HCT116 (cell line): ENCODE results near the gene THSD7B. TPM values are rescaled to one million over a fixed set of nuclear protein-coding genes. Genes with fewer than 3 reads are reported as not detected.

Experiments used
- ATAC-seq: fragments of 200-7000 bp; cut with Tn5 transposase; 2 replicates; pipeline ENCODE4 v1.9.1; 2020; ENCODE audit warnings: mild to moderate bottlenecking, moderate library complexity
- BruUV-seq: library from RNA; stranded (reverse); fragments of 400-500 nt; replicated peaks from 2 replicates; lab custom pipeline; 2021; lab: Mats Ljungman, UMichigan
- CTCF ChIA-PET: fragments of 300-600 bp; sonication (Branson Sonifier 250); formaldehyde crosslinking; loops from one replicate; lab custom pipeline; 2021; ENCODE audit warnings: antibody characterized with exemption; lab: Charles Lee
- POLR2A ChIA-PET: fragments of 300-600, 350-600 bp; sonication (Branson Sonifier 250); formaldehyde crosslinking; loops from one replicate; lab custom pipeline; 2021; ENCODE audit warnings: antibody characterized with exemption; lab: Charles Lee
- RAD21 ChIA-PET, 2 experiments: fragments of 300-600 bp; sonication (Branson Sonifier 250); formaldehyde crosslinking; loops; one replicate each; lab custom pipeline; 2023; ENCODE audit warnings: low total read pairs in 2 of 2; ENCODE audit not compliant: uncharacterized antibody in 2 of 2, unreplicated experiment in 2 of 2, low non-redundant PET in 1 of 2; lab: Charles Lee
- DNase-seq: peaks from one replicate; pipeline ENCODE4 v3.0.0-alpha.2; 2010; ENCODE audit warnings: low read depth, low spot score
- H2AFZ ChIP-seq: fragments of 200-600 bp; shearing (Covaris generic), sonication (generic); 2 replicates; pipeline ENCODE4 v1.6.1; 2017; ENCODE audit warnings: low read depth, mixed run types, mixed read lengths, antibody characterized with exemption, low read length; ENCODE audit not compliant: poor library complexity, severe bottlenecking
- H3K27ac ChIP-seq: 2 replicates; pipeline ENCODE4 v1.5.1; 2012; ENCODE audit warnings: low read depth, low read length
- H3K27me3 ChIP-seq: fragments of 200-600 bp; sonication (generic); 2 replicates; pipeline ENCODE4 v1.6.1; 2016; ENCODE audit warnings: mixed run types, low read length, mixed read lengths; ENCODE audit not compliant: insufficient read depth
- H3K36me3 ChIP-seq, 2 experiments: fragments of 200-500 bp in 1 of 2; fragments of 200-600 bp in 1 of 2; sonication (Bioruptor generic) in 1 of 2; sonication (generic) in 1 of 2; 2 replicates each; pipeline versions ENCODE4 v1.5.1 to v1.6.1; 2014 to 2016; ENCODE audit warnings: low read length in 2 of 2, inconsistent platforms in 1 of 2, mixed read lengths in 1 of 2, mixed run types in 1 of 2; ENCODE audit not compliant: insufficient read depth in 2 of 2, control insufficient read depth in 1 of 2
- H3K4me1 ChIP-seq, 2 experiments: fragments of 200-600 bp in 1 of 2; sonication (generic) in 1 of 2; 2 replicates each; pipeline versions ENCODE4 v1.5.1 to v1.6.1; 2012 to 2017; ENCODE audit warnings: low read length in 2 of 2, inconsistent platforms in 1 of 2, mild to moderate bottlenecking in 1 of 2, mixed read lengths in 1 of 2, mixed run types in 1 of 2, moderate library complexity in 1 of 2; ENCODE audit not compliant: insufficient read depth in 2 of 2, control insufficient read depth in 1 of 2
- H3K4me2 ChIP-seq: fragments of 200-600 bp; sonication (generic); 2 replicates; pipeline ENCODE4 v1.6.1; 2017; ENCODE audit warnings: mixed run types, low read length, mixed read lengths
- H3K4me3 ChIP-seq, 2 experiments: fragments of 200-600 bp in 1 of 2; sonication (generic) in 1 of 2; replicated peaks in 1 of 2; 2 replicates each; pipeline ENCODE4 v1.5.1; 2011 to 2016; ENCODE audit warnings: low read length in 2 of 2, control low read depth in 1 of 2, low read depth in 1 of 2, mild to moderate bottlenecking in 1 of 2, mixed read lengths in 1 of 2, mixed run types in 1 of 2
- H3K79me2 ChIP-seq: fragments of 200-600 bp; sonication (generic); 2 replicates; pipeline ENCODE4 v1.6.1; 2017; ENCODE audit warnings: mild to moderate bottlenecking, mixed run types, low read length, moderate library complexity, mixed read lengths; ENCODE audit not compliant: insufficient read depth
- H3K9ac ChIP-seq: fragments of 200-600 bp; sonication (generic); 2 replicates; pipeline ENCODE4 v1.6.1; 2016; ENCODE audit warnings: low read length, mixed read lengths
- H3K9me2 ChIP-seq: fragments of 200-600 bp; sonication (generic), shearing (Covaris generic); 2 replicates; pipeline ENCODE4 v1.6.1; 2017; ENCODE audit warnings: mixed run types, mild to moderate bottlenecking, moderate library complexity; ENCODE audit not compliant: insufficient read depth
- H3K9me3 ChIP-seq, 2 experiments: fragments of 200-500 bp in 1 of 2; fragments of 200-600 bp in 1 of 2; sonication (Bioruptor generic) in 1 of 2; sonication (generic) in 1 of 2; 2 replicates each; pipeline ENCODE4 v1.6.1; 2014 to 2017; ENCODE audit warnings: low read length in 2 of 2, mixed read lengths in 2 of 2, inconsistent platforms in 1 of 2, low read depth in 1 of 2, mild to moderate bottlenecking in 1 of 2, mixed run types in 1 of 2, moderate library complexity in 1 of 2; ENCODE audit not compliant: control insufficient read depth in 1 of 2, insufficient read depth in 1 of 2
- H4K20me1 ChIP-seq: fragments of 200-600 bp; sonication (generic), shearing (Covaris generic); 2 replicates; pipeline ENCODE4 v1.6.1; 2017; ENCODE audit warnings: mixed run types, mild to moderate bottlenecking, moderate library complexity; ENCODE audit not compliant: insufficient read depth
- CBX3 ChIP-seq: IDR thresholded peaks from 2 replicates; pipeline ENCODE4 v1.6.1; 2012; ENCODE audit warnings: low read depth
- EGR1 ChIP-seq: IDR thresholded peaks from 2 replicates; pipeline ENCODE4 v1.6.1; 2012; ENCODE audit warnings: low read depth
- JUND ChIP-seq: IDR thresholded peaks from 2 replicates; pipeline ENCODE4 v1.6.1; 2012
- RAD21 ChIP-seq: IDR thresholded peaks from 2 replicates; pipeline ENCODE4 v1.6.1; 2012; ENCODE audit warnings: low read depth, mild to moderate bottlenecking
- SIN3A ChIP-seq: IDR thresholded peaks from 2 replicates; pipeline ENCODE4 v1.6.1; 2012; ENCODE audit warnings: low read depth
- SRF ChIP-seq: IDR thresholded peaks from 2 replicates; pipeline ENCODE4 v1.6.1; 2012; ENCODE audit warnings: low read depth
- ZFX ChIP-seq: fragments of 450-650 bp; IDR thresholded peaks from 2 replicates; pipeline ENCODE4 v1.6.1; 2017
- intact Hi-C: fragments of 100-400 bp; cut with micrococcal nuclease; formaldehyde crosslinking; loops from 2 replicates; pipeline ENCODE4 v1.10.0; 2022
- total RNA-seq: library from RNA; stranded (reverse); gene quantifications from one replicate; pipeline ENCODE4 v1.2.1, GENCODE V29; 2021; ENCODE audit not compliant: unreplicated experiment
- TF ChIP-seq, protein P1 (sequence below): IDR thresholded peaks from 2 replicates; pipeline ENCODE4 v1.6.1; 2012; ENCODE audit warnings: low read depth
- TF ChIP-seq, protein P2 (sequence below), 3 experiments: fragments of 200-600 bp in 1 of 3; sonication (generic) in 1 of 3; IDR thresholded peaks in 2 of 3; conservative IDR thresholded peaks in 1 of 3; 2 replicates each; pipeline ENCODE4 v1.5.1; 2012 to 2017; ENCODE audit warnings: low read depth in 2 of 3, low read length in 2 of 3, antibody characterized with exemption in 1 of 3, borderline replicate concordance in 1 of 3, control low read depth in 1 of 3, mild to moderate bottlenecking in 1 of 3, mixed read lengths in 1 of 3, mixed run types in 1 of 3, moderate library complexity in 1 of 3; ENCODE audit not compliant: insufficient read depth in 1 of 3

The THSD7B gene
- total RNA-seq, 1 experiment from 2014 or later, result not detected

DNA sequence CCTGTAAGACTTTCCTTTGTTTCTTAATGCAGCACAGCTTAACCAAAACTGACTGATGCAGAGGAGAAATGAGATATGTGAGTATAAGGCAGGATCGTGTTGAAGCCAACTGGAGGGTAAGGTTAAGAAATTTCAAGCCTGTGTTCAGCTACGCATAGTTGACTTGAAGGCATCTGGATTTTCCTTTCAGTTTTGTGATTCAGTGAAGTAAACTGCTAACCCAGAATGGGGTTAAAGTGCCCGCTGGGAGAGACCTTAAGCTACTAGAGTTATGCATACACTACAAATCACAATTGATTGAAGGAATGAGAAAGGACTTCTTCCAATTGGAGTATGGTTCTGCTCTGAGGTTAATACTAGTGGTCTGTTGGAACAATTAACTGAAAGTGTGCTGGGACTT is 22.6 kb downstream of the THSD7B start (continued):
- TF ChIP-seq, protein P1, sequence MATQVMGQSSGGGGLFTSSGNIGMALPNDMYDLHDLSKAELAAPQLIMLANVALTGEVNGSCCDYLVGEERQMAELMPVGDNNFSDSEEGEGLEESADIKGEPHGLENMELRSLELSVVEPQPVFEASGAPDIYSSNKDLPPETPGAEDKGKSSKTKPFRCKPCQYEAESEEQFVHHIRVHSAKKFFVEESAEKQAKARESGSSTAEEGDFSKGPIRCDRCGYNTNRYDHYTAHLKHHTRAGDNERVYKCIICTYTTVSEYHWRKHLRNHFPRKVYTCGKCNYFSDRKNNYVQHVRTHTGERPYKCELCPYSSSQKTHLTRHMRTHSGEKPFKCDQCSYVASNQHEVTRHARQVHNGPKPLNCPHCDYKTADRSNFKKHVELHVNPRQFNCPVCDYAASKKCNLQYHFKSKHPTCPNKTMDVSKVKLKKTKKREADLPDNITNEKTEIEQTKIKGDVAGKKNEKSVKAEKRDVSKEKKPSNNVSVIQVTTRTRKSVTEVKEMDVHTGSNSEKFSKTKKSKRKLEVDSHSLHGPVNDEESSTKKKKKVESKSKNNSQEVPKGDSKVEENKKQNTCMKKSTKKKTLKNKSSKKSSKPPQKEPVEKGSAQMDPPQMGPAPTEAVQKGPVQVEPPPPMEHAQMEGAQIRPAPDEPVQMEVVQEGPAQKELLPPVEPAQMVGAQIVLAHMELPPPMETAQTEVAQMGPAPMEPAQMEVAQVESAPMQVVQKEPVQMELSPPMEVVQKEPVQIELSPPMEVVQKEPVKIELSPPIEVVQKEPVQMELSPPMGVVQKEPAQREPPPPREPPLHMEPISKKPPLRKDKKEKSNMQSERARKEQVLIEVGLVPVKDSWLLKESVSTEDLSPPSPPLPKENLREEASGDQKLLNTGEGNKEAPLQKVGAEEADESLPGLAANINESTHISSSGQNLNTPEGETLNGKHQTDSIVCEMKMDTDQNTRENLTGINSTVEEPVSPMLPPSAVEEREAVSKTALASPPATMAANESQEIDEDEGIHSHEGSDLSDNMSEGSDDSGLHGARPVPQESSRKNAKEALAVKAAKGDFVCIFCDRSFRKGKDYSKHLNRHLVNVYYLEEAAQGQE, result no peak
- TF ChIP-seq SIN3A (no peak), RAD21 (no peak), SRF (no peak), CBX3 (no peak)
- TF ChIP-seq, protein P2, sequence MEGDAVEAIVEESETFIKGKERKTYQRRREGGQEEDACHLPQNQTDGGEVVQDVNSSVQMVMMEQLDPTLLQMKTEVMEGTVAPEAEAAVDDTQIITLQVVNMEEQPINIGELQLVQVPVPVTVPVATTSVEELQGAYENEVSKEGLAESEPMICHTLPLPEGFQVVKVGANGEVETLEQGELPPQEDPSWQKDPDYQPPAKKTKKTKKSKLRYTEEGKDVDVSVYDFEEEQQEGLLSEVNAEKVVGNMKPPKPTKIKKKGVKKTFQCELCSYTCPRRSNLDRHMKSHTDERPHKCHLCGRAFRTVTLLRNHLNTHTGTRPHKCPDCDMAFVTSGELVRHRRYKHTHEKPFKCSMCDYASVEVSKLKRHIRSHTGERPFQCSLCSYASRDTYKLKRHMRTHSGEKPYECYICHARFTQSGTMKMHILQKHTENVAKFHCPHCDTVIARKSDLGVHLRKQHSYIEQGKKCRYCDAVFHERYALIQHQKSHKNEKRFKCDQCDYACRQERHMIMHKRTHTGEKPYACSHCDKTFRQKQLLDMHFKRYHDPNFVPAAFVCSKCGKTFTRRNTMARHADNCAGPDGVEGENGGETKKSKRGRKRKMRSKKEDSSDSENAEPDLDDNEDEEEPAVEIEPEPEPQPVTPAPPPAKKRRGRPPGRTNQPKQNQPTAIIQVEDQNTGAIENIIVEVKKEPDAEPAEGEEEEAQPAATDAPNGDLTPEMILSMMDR (IDR thresholded peaks at IDR 0.05 in 2 of 3, conservative IDR thresholded peaks at IDR 0.05 in 1 of 3; ENCODE audit: borderline replicate concordance in 1 of 3, insufficient read depth in 1 of 3, low read depth in 2 of 3, low read length in 2 of 3), result no peak

DNA sequence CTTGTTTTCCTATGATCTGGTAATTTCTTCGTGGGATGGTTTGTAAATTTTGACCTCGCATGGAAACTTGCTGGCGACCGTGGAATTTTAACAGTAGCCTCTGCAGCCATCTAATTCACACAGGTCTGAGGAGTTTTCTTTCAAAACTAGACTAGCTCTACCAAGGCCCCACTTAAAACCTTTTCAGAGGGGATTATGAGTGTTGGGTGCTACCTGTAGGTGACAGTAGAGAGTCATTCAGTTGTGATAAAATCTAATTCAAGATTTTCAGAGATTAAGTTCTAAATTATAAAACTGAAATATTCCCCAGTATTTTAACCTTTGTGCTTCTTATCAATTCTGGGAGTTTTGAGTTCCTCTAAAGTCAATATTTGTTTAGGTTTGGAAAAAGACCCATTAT is 31.0 kb downstream of the THSD7B start:
- ATAC-seq, result no peak
- Histone ChIP-seq H3K9me2 (no peaks in the 10 kb centered on the region), H3K79me2 (no peaks in the 10 kb centered on the region), H3K27ac (no peak overlapping the region), H3K27me3 (no peaks in the 10 kb centered on the region), H4K20me1 (no peaks in the 10 kb centered on the region), H3K4me3 (no peak overlapping the region), H2AFZ (no peak overlapping the region), H3K9me3 (no peaks in the 10 kb centered on the region), H3K9ac (no peak overlapping the region), H3K36me3 (no peaks in the 10 kb centered on the region), H3K4me1 (no peaks in the 10 kb centered on the region), H3K4me2 (no peak overlapping the region)
- no peak for DNase-seq
- TF ChIP-seq JUND (no peak), ZFX (no peak), EGR1 (no peak)
- TF ChIP-seq, protein P2 (IDR thresholded peaks at IDR 0.05 in 2 of 3, conservative IDR thresholded peaks at IDR 0.05 in 1 of 3; ENCODE audit: borderline replicate concordance in 1 of 3, insufficient read depth in 1 of 3, low read depth in 2 of 3, low read length in 2 of 3), result peak in 2 of 3 experiments; percentile 12 to 22; a peak in 3 of 6 replicates
- ChIA-PET POLR2A (no interaction called here), CTCF (no interaction called here), RAD21 (no interaction called here)
- no TSS peak for BruUV-seq
- intact Hi-C loops, result no loop called here
